Calu3 (cell line): ENCODE measurements around the gene CLEC4M. TPM values are rescaled to one million over a fixed set of nuclear protein-coding genes. Genes with fewer than 3 reads are reported as not detected.
"Not testable (repeated sequence)": the region's sequence is repeated elsewhere in the genome, so short reads cannot be mapped to it uniquely, and the experiment has no call there.

Experiments used
- BruUV-seq: library from RNA; stranded (reverse); fragments of 400-500 nt; replicated peaks from 2 replicates; lab custom pipeline; 2021; lab: Mats Ljungman, UMichigan
- CTCF ChIA-PET: fragments of 300-600 bp; sonication (Branson Sonifier 250); formaldehyde crosslinking; loops from one replicate; lab custom pipeline; 2022; ENCODE audit warnings: antibody characterized with exemption; lab: Charles Lee
- DNase-seq: peaks from one replicate; pipeline ENCODE4 v3.0.0; 2022
- H3K27ac Mint-ChIP-seq: one replicate; pipeline ENCODE4 v1.8.0; 2022; ENCODE audit warnings: mixed read lengths; ENCODE audit not compliant: unreplicated experiment
- H3K27me3 Mint-ChIP-seq: one replicate; pipeline ENCODE4 v1.8.0; 2022; ENCODE audit warnings: mixed read lengths; ENCODE audit not compliant: unreplicated experiment
- H3K36me3 Mint-ChIP-seq: one replicate; pipeline ENCODE4 v1.8.0; 2022; ENCODE audit warnings: mild to moderate bottlenecking, moderate library complexity, mixed read lengths; ENCODE audit not compliant: insufficient read depth, unreplicated experiment
- H3K4me1 Mint-ChIP-seq: one replicate; pipeline ENCODE4 v1.8.0; 2022; ENCODE audit warnings: mild to moderate bottlenecking, low read depth, mixed read lengths; ENCODE audit not compliant: unreplicated experiment
- H3K4me3 Mint-ChIP-seq: one replicate; pipeline ENCODE4 v1.8.0; 2022; ENCODE audit warnings: mild to moderate bottlenecking, low read depth, moderate library complexity, mixed read lengths; ENCODE audit not compliant: unreplicated experiment
- H3K9me3 Mint-ChIP-seq: one replicate; pipeline ENCODE4 v1.8.0; 2022; ENCODE audit warnings: low read depth, mixed read lengths; ENCODE audit not compliant: unreplicated experiment
- intact Hi-C: fragments of 100-400 bp; cut with micrococcal nuclease; formaldehyde crosslinking; loops from one replicate; pipeline ENCODE4 v1.10.0; 2022; ENCODE audit not compliant: unreplicated experiment
- total RNA-seq: library from RNA; stranded (reverse); gene quantifications from 2 replicates; pipeline ENCODE4 v1.2.3, GENCODE V29; 2022
- TF ChIP-seq, protein P1 (sequence below): fragments of 200-600 bp; IDR thresholded peaks from one replicate; pipeline ENCODE4 v1.8.0; 2022; ENCODE audit warnings: antibody characterized with exemption; ENCODE audit not compliant: unreplicated experiment

The CLEC4M gene
- total RNA-seq, 1 experiment from 2014 or later, result not detected

DNA sequence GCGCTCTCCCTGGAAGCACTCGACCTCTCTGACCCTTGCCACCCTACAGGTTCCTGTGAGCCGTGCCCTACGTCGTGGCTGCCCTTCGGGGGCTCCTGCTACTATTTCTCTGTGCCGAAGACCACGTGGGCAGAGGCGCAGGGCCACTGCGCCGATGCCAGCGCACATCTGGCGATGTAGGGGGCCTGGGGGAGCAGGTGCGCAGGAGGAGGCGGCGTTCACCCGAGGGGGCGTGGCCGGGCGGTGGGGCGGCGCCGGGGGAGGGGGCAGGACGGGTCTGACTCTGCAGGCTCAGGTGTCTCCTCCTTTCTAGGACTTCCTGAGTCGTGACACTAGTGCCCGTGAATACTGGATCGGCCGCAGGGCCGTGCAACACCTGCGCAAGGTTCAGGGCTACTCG, 26.4 kb downstream of the CLEC4M start:
- Mint-ChIP-seq H3K27ac (no peak overlapping the region), H3K27me3 (peaks cover 13% of the 10 kb centered on the region), H3K9me3 (no peaks in the 10 kb centered on the region), H3K4me3 (no peak overlapping the region), H3K36me3 (no peaks in the 10 kb centered on the region), H3K4me1 (peaks cover 12% of the 10 kb centered on the region)
- intact Hi-C loops, result no loop called here
- TF ChIP-seq, protein P1, sequence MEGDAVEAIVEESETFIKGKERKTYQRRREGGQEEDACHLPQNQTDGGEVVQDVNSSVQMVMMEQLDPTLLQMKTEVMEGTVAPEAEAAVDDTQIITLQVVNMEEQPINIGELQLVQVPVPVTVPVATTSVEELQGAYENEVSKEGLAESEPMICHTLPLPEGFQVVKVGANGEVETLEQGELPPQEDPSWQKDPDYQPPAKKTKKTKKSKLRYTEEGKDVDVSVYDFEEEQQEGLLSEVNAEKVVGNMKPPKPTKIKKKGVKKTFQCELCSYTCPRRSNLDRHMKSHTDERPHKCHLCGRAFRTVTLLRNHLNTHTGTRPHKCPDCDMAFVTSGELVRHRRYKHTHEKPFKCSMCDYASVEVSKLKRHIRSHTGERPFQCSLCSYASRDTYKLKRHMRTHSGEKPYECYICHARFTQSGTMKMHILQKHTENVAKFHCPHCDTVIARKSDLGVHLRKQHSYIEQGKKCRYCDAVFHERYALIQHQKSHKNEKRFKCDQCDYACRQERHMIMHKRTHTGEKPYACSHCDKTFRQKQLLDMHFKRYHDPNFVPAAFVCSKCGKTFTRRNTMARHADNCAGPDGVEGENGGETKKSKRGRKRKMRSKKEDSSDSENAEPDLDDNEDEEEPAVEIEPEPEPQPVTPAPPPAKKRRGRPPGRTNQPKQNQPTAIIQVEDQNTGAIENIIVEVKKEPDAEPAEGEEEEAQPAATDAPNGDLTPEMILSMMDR, result no peak
- no peak for DNase-seq
- no TSS peak for BruUV-seq
- CTCF ChIA-PET, result no interaction called here

DNA sequence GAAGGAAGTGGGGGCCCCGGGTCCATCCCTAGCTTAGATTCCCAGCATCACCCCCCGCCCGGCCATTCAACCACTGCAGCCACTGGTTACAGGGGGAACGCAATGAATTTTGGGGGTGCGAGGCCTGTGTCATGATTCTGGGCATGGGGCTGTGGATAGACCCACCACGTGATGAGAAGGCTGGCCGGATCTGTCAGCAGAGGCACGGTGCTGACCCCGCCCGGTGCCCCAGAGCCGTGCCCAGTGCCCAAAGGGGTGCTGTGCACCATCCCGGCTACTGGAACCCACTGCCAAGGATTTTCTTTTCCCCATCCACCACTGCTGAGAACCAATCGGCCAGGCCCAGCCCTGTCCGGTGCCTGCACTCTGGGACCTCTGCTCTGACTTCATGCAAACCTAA, 27.4 kb downstream of the CLEC4M start:
- intact Hi-C loops, result loop anchor here (10.0 kb wide), 1 partner anchor 436 kb away; no protein-coding TSS in a partner anchor
- Mint-ChIP-seq H3K27ac (no peak overlapping the region), H3K36me3 (no peaks in the 10 kb centered on the region), H3K4me1 (peaks cover 12% of the 10 kb centered on the region), H3K27me3 (peaks cover 12% of the 10 kb centered on the region), H3K9me3 (no peaks in the 10 kb centered on the region), H3K4me3 (no peak overlapping the region)
- CTCF ChIA-PET, result interaction anchor here (0.6 kb wide), 1 partner anchor 16 kb away, joined by 3 read pairs; no protein-coding TSS in a partner anchor
- no TSS peak for BruUV-seq
- DNase-seq, result no peak
- TF ChIP-seq, protein P1, result no peak

DNA sequence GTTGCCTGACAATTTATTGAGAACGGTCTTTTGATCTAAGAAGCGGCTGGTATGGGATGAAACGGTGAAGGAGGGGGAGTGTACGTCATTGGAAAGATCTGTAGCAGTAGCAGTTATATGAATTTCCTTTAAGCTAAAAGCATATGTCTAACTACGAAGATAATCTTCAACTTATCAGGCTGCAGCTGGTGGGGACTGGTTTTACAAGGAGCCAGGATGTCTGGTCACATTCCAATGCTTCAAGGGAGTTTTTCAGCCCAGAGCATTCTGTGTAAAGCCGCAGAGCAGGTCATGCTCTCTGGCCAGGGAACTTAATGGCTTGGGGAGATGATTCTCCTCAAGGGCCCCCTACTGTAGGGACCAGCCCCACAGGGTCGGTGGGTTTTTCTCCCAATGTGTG, 29.2 kb downstream of the CLEC4M start:
- H3K4me3 Mint-ChIP-seq, result no peak overlapping the region
- BruUV-seq, result no TSS peak
- H3K4me1 Mint-ChIP-seq, result peaks cover 12% of the 10 kb centered on the region
- peaks cover 15% of the 10 kb centered on the region for H3K27me3 Mint-ChIP-seq
- H3K9me3 Mint-ChIP-seq, result no peaks in the 10 kb centered on the region
- TF ChIP-seq, protein P1, result no peak
- no peaks in the 10 kb centered on the region for H3K36me3 Mint-ChIP-seq
- intact Hi-C loops, result loop anchor here (10.0 kb wide), 1 partner anchor 437 kb away; no protein-coding TSS in a partner anchor
- CTCF ChIA-PET, result interaction anchor here (1.3 kb wide), 1 partner anchor 111 kb away, joined by 4 read pairs; the partner anchor contains the start of gene TRAPPC5
- peak; percentile 38 for DNase-seq
- no peak overlapping the region for H3K27ac Mint-ChIP-seq

DNA sequence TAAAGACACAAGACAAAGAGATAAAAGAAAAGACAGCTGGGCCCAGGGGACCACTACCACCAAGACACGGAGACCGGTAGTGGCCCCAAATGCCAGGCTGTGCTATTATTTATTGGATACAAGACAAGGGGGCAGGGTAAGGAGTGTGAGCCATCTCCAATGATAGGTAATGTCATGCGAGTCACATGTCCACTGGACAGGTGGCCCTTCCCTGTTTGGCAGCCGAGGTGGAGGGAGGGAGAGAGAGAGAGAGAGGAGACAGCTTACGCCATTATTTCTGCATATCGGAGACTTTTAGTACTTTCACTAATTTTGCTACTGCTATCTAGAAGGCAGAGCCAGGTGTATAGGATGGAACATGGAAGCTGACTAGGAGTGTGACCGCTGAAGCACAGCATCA, 29.7 kb downstream of the CLEC4M start:
- not testable (repeated sequence) for DNase-seq, BruUV-seq, H3K4me3 Mint-ChIP-seq, H3K27ac Mint-ChIP-seq, H3K9me3 Mint-ChIP-seq, H3K36me3 Mint-ChIP-seq
- intact Hi-C loops, result loop anchor here (10.0 kb wide), 1 partner anchor 438 kb away; no protein-coding TSS in a partner anchor
- Mint-ChIP-seq H3K27me3 (peaks cover 15% of the 10 kb centered on the region), H3K4me1 (peaks cover 12% of the 10 kb centered on the region)
- CTCF ChIA-PET, result interaction anchor here (1.3 kb wide), 1 partner anchor 112 kb away, joined by 4 read pairs; the partner anchor contains the start of gene TRAPPC5

DNA sequence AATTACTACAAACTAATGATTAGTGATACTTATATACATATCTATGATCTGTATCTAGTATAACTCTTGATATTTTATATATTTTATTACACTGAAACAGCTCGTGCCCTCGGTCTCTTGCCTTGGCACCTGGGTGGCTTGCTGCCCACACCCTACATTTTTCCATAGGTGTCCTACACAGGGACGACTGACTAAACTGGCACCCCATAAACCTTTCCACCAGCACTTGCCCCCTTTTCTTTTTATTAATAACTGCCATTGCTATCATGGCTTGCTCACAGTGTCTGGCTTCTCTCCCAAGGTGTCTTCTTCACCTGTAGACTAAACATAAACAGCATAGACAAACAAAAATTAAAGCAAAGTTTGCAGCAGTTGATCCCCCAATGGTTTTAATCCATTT, 30.4 kb downstream of the CLEC4M start:
- BruUV-seq, result no TSS peak
- Mint-ChIP-seq H3K27ac (no peak overlapping the region), H3K36me3 (no peaks in the 10 kb centered on the region), H3K27me3 (peaks cover 13% of the 10 kb centered on the region), H3K4me3 (no peak overlapping the region), H3K4me1 (peaks cover 12% of the 10 kb centered on the region), H3K9me3 (no peaks in the 10 kb centered on the region)
- no peak for DNase-seq
- CTCF ChIA-PET, result no interaction called here
- TF ChIP-seq, protein P1, result no peak
- intact Hi-C loops, result loop anchor here (10.0 kb wide), 1 partner anchor 439 kb away; no protein-coding TSS in a partner anchor
